ENCODE data around the gene ZNF536. TPM values are rescaled to one million over a fixed set of nuclear protein-coding genes. Genes with fewer than 3 reads are reported as not detected.

The ZNF536 gene
- total and polyA plus RNA-seq, 2 donors (not counting 1 experiment from before 2014, with no cell fraction given) = not detected

GRCh38 chr19:30437869-30438268 lies 65.7 kb downstream of the ZNF536 start:
- intact Hi-C loops (cut with micrococcal nuclease) = no loop called here
- no peaks in the 10 kb centered on the region for H3K36me3 ChIP-seq (replicated peaks in 1 of 2; ENCODE audit: control extremely low read depth in 1 of 2, control insufficient read depth in 1 of 2, extremely low read depth in 1 of 2, insufficient read depth in 2 of 2, low read length in 1 of 2)
- H3K4me2 ChIP-seq (replicated peaks; ENCODE audit: low read depth, low read length, poor library complexity, severe bottlenecking) = no peak overlapping the region
- H3K27me3 ChIP-seq (replicated peaks in 1 of 4; ENCODE audit: control extremely low read depth in 1 of 4, control insufficient read depth in 3 of 4, insufficient read depth in 4 of 4, low read length in 3 of 4) = no peaks in the 10 kb centered on the region
- no peak overlapping the region for H3K4me3 ChIP-seq (ENCODE audit: control extremely low read depth in 1 of 5, extremely low read depth in 1 of 5, insufficient read depth in 1 of 5, low read depth in 2 of 5, low read length in 4 of 5)
- Mint-ChIP-seq H3K27me3 (no peaks in the 10 kb centered on the region), H3K27ac (no peak overlapping the region), H3K4me1 (no peaks in the 10 kb centered on the region), H3K4me3 (no peak overlapping the region), H3K9me3 (ENCODE audit: insufficient read depth) (no peaks in the 10 kb centered on the region)
- no peaks in the 10 kb centered on the region for H4K20me1 ChIP-seq (ENCODE audit: control insufficient read depth, insufficient read depth, low read length, poor library complexity, severe bottlenecking)
- no peak overlapping the region for H3K9ac ChIP-seq (ENCODE audit: low read length)
- TF ChIP-seq EZH2 (IDR thresholded peaks at IDR 0.05; ENCODE audit: borderline replicate concordance, insufficient read depth, low read depth, low read length, poor library complexity, severe bottlenecking) = no peak
- TF ChIP-seq CTCF (IDR thresholded peaks at IDR 0.05) = no peak
- peaks cover 0 to 18% (median 0%) of the 10 kb centered on the region in 3 donors for H3K9me3 ChIP-seq (ENCODE audit: control extremely low read depth in 1 of 3, control insufficient read depth in 2 of 3, insufficient read depth in 1 of 3, low read length in 2 of 3)
- no peaks in the 10 kb centered on the region for H3K4me1 ChIP-seq (ENCODE audit: control insufficient read depth in 2 of 2, insufficient read depth in 2 of 2, low read length in 2 of 2)
- ChIA-PET CTCF (interaction anchor here (0.6 kb wide), 1 partner anchor 688 kb away, joined by 4 read pairs; no protein-coding TSS in a partner anchor), POLR2A (no interaction called here)
- H3K79me2 ChIP-seq (ENCODE audit: control insufficient read depth, insufficient read depth, low read length) = no peaks in the 10 kb centered on the region
- 80% methylated on average over 1 of the region's 2 CpGs for WGBS (ENCODE audit: insufficient coverage)
- H3K27ac ChIP-seq (ENCODE audit: low read length in 2 of 2) = no peak overlapping the region
- no peak for DNase-seq
- no peak for ATAC-seq (ENCODE audit: low read depth)
- H2AFZ ChIP-seq (ENCODE audit: insufficient read depth, low read depth, low read length, poor library complexity, severe bottlenecking) = no peak overlapping the region

- Histone ChIP-seq H3K9ac (ENCODE audit: low read length) (no peak overlapping the region), H4K20me1 (ENCODE audit: control insufficient read depth, insufficient read depth, low read length, poor library complexity, severe bottlenecking) (no peaks in the 10 kb centered on the region), H3K27me3 (replicated peaks in 1 of 4; ENCODE audit: control extremely low read depth in 1 of 4, control insufficient read depth in 3 of 4, insufficient read depth in 4 of 4, low read length in 3 of 4) (no peaks in the 10 kb centered on the region), H3K36me3 (replicated peaks in 1 of 2; ENCODE audit: control extremely low read depth in 1 of 2, control insufficient read depth in 1 of 2, extremely low read depth in 1 of 2, insufficient read depth in 2 of 2, low read length in 1 of 2) (no peaks in the 10 kb centered on the region), H3K9me3 (ENCODE audit: control extremely low read depth in 1 of 3, control insufficient read depth in 2 of 3, insufficient read depth in 1 of 3, low read length in 2 of 3) (peaks cover 0 to 27% (median 0%) of the 10 kb centered on the region in 3 donors), H3K4me3 (ENCODE audit: control extremely low read depth in 1 of 5, extremely low read depth in 1 of 5, insufficient read depth in 1 of 5, low read depth in 2 of 5, low read length in 4 of 5) (no peak overlapping the region), H2AFZ (ENCODE audit: insufficient read depth, low read depth, low read length, poor library complexity, severe bottlenecking) (no peak overlapping the region), H3K79me2 (ENCODE audit: control insufficient read depth, insufficient read depth, low read length) (no peaks in the 10 kb centered on the region), H3K4me2 (replicated peaks; ENCODE audit: low read depth, low read length, poor library complexity, severe bottlenecking) (no peak overlapping the region), H3K27ac (ENCODE audit: low read length in 2 of 2) (no peak overlapping the region), H3K4me1 (ENCODE audit: control insufficient read depth in 2 of 2, insufficient read depth in 2 of 2, low read length in 2 of 2) (no peaks in the 10 kb centered on the region)
- no peaks in the 10 kb centered on the region for H3K9me3 Mint-ChIP-seq (ENCODE audit: insufficient read depth)
- H3K27ac Mint-ChIP-seq = no peak overlapping the region
- 84% methylated on average over 12 of the region's 12 CpGs for WGBS (ENCODE audit: insufficient coverage)
- intact Hi-C loops (cut with micrococcal nuclease) = no loop called here
- TF ChIP-seq CTCF (IDR thresholded peaks at IDR 0.05) (no peak), EZH2 (IDR thresholded peaks at IDR 0.05; ENCODE audit: borderline replicate concordance, insufficient read depth, low read depth, low read length, poor library complexity, severe bottlenecking) (no peak)
- POLR2A ChIA-PET = no interaction called here
- H3K4me1 Mint-ChIP-seq = no peaks in the 10 kb centered on the region
- ATAC-seq (ENCODE audit: low read depth) (no peak), DNase-seq (no peak)
- no peak overlapping the region for H3K4me3 Mint-ChIP-seq
- H3K27me3 Mint-ChIP-seq = no peaks in the 10 kb centered on the region
- CTCF ChIA-PET = no interaction called here
Observed at GRCh38 chr19:30439310-30439709, 67.1 kb downstream of the ZNF536 start.

Data from B cell (primary cell).